H1 (cell line): ENCODE data around the gene RAB7B. TPM values are rescaled to one million over a fixed set of nuclear protein-coding genes. Genes with fewer than 3 reads are reported as not detected.

Experiments used
- CTCF ChIA-PET: fragments of 300-600 bp; sonication (Branson Sonifier 250); formaldehyde crosslinking; loops from one replicate; lab custom pipeline; 2021; ENCODE audit not compliant: partially characterized antibody; lab: Charles Lee
- POLR2A ChIA-PET: fragments of 300-600 bp; sonication (Branson Sonifier 250); formaldehyde crosslinking; loops from one replicate; lab custom pipeline; 2021; ENCODE audit warnings: inconsistent platforms; ENCODE audit not compliant: partially characterized antibody; lab: Charles Lee
- DNase-seq, 2 experiments: peaks; one replicate each; pipeline versions ENCODE4 v3.0.0 to v3.0.0-alpha.2; 2010 to 2022; ENCODE audit warnings: low spot score in 2 of 2, low read depth in 1 of 2, mixed read lengths in 1 of 2
- FAIRE-seq: peaks from 2 replicates; lab custom pipeline; 2011; peaks lifted over from hg19 to GRCh38; lab: Jason Lieb, UNC
- H2AFZ ChIP-seq: 2 replicates; pipeline ENCODE4 v1.8.1; 2012; ENCODE audit warnings: low read length, inconsistent platforms
- H2AK5ac ChIP-seq: 2 replicates; pipeline ENCODE4 v1.6.1; 2013; ENCODE audit warnings: low read depth, low read length
- H2BK120ac ChIP-seq: replicated peaks from 2 replicates; pipeline ENCODE3; 2013; ENCODE audit warnings: low read depth, low read length, inconsistent platforms
- H2BK12ac ChIP-seq: 2 replicates; pipeline ENCODE4 v1.6.1; 2013; ENCODE audit warnings: low read depth, low read length
- H2BK15ac ChIP-seq: 2 replicates; pipeline ENCODE4 v1.6.1; 2013; ENCODE audit warnings: low read length
- H2BK20ac ChIP-seq: 2 replicates; pipeline ENCODE4 v1.6.1; 2013; ENCODE audit warnings: low read length
- H2BK5ac ChIP-seq: 2 replicates; pipeline ENCODE4 v1.6.1; 2013; ENCODE audit warnings: low read depth, low read length
- H3K14ac ChIP-seq: 2 replicates; pipeline ENCODE4 v1.6.1; 2013; ENCODE audit warnings: inconsistent platforms; ENCODE audit not compliant: insufficient read length
- H3K18ac ChIP-seq: 2 replicates; pipeline ENCODE4 v1.6.1; 2013; ENCODE audit warnings: low read length; ENCODE audit errors: extremely low read depth
- H3K23ac ChIP-seq: 2 replicates; pipeline ENCODE4 v1.6.1; 2013; ENCODE audit warnings: inconsistent platforms; ENCODE audit not compliant: insufficient read length
- H3K23me2 ChIP-seq: 2 replicates; pipeline ENCODE4 v1.6.1; 2013; ENCODE audit warnings: low read depth, low read length
- H3K27ac ChIP-seq: 2 replicates; pipeline ENCODE4 v1.6.1; 2011; ENCODE audit warnings: low read depth, low read length, inconsistent platforms
- H3K27me3 ChIP-seq, 4 experiments: replicated peaks in 1 of 4; 1 replicate in 1 of 4; 2 replicates in 3 of 4; pipeline versions ENCODE4 v1.6.1 to v1.8.1; 2011 to 2013; ENCODE audit warnings: low read length in 3 of 4, mild to moderate bottlenecking in 3 of 4, inconsistent platforms in 2 of 4, mixed read lengths in 2 of 4, moderate library complexity in 1 of 4; ENCODE audit not compliant: control insufficient read depth in 3 of 4, insufficient read depth in 3 of 4; ENCODE audit errors: extremely low read depth in 1 of 4
- H3K36me3 ChIP-seq, 4 experiments: 2 replicates each; pipeline versions ENCODE4 v1.6.1 to v1.8.1; 2011 to 2013; ENCODE audit warnings: mild to moderate bottlenecking in 4 of 4, low read length in 3 of 4, moderate library complexity in 2 of 4, control low read depth in 1 of 4, inconsistent platforms in 1 of 4; ENCODE audit not compliant: insufficient read depth in 4 of 4, control insufficient read depth in 2 of 4
- H3K4ac ChIP-seq: replicated peaks from 2 replicates; pipeline ENCODE3; 2013; ENCODE audit warnings: low read length, low read depth, mixed read lengths, inconsistent platforms; ENCODE audit not compliant: insufficient read length
- H3K4me1 ChIP-seq, 4 experiments: replicated peaks in 1 of 4; 1 replicate in 1 of 4; 2 replicates in 3 of 4; pipeline versions ENCODE4 v1.6.1 to v1.8.1; 2011 to 2013; ENCODE audit warnings: low read length in 3 of 4, inconsistent platforms in 2 of 4, mixed read lengths in 1 of 4; ENCODE audit not compliant: insufficient read depth in 4 of 4, control insufficient read depth in 3 of 4
- H3K4me2 ChIP-seq, 2 experiments: 2 replicates each; pipeline versions ENCODE4 v1.6.1 to v1.8.1; 2011 to 2013; ENCODE audit warnings: low read depth in 2 of 2, low read length in 2 of 2, control low read depth in 1 of 2, inconsistent platforms in 1 of 2, mild to moderate bottlenecking in 1 of 2; ENCODE audit not compliant: insufficient read depth in 1 of 2
- H3K4me3 ChIP-seq, 4 experiments: fragments of 200-600, 300-600 bp in 1 of 4; sonication (generic), shearing (Covaris generic), sonication (Bioruptor Twin) in 1 of 4; 2 replicates each; pipeline versions ENCODE4 v1.5.1 to v1.8.1; 2011 to 2016; ENCODE audit warnings: low read length in 4 of 4, low read depth in 3 of 4, control low read depth in 2 of 4, inconsistent platforms in 2 of 4, mild to moderate bottlenecking in 2 of 4, mixed read lengths in 1 of 4, moderate library complexity in 1 of 4; ENCODE audit not compliant: insufficient read depth in 2 of 4; ENCODE audit errors: extremely low read depth in 1 of 4
- H3K56ac ChIP-seq: replicated peaks from 2 replicates; pipeline ENCODE3; 2013; ENCODE audit warnings: low read depth, mild to moderate bottlenecking, mixed read lengths, low read length, inconsistent platforms; ENCODE audit not compliant: insufficient read length
- H3K79me1 ChIP-seq: 2 replicates; pipeline ENCODE4 v1.6.1; 2013; ENCODE audit warnings: low read depth, low read length, control low read depth
- H3K79me2 ChIP-seq, 2 experiments: 2 replicates each; pipeline versions ENCODE4 v1.6.1 to v1.8.1; 2012 to 2013; ENCODE audit warnings: low read length in 2 of 2, mild to moderate bottlenecking in 2 of 2, inconsistent platforms in 1 of 2; ENCODE audit not compliant: insufficient read depth in 2 of 2, control insufficient read depth in 1 of 2
- H3K9ac ChIP-seq, 4 experiments: replicated peaks in 1 of 4; 1 replicate in 1 of 4; 2 replicates in 3 of 4; pipeline versions ENCODE4 v1.6.1 to v1.8.1; 2011 to 2013; ENCODE audit warnings: low read depth in 3 of 4, low read length in 3 of 4, control low read depth in 2 of 4, mild to moderate bottlenecking in 2 of 4, moderate library complexity in 2 of 4, inconsistent platforms in 1 of 4; ENCODE audit errors: extremely low read depth in 1 of 4
- H3K9me3 ChIP-seq, 2 experiments: 2 replicates each; pipeline versions ENCODE4 v1.6.1 to v1.8.1; 2012 to 2013; ENCODE audit warnings: mild to moderate bottlenecking in 2 of 2, moderate library complexity in 2 of 2, control low read depth in 1 of 2, inconsistent platforms in 1 of 2, low read depth in 1 of 2, low read length in 1 of 2, mixed read lengths in 1 of 2; ENCODE audit not compliant: insufficient read depth in 2 of 2
- H4K20me1 ChIP-seq, 2 experiments: replicated peaks in 1 of 2; 2 replicates each; pipeline versions ENCODE3 to v1.8.1; 2011 to 2013; ENCODE audit warnings: inconsistent platforms in 2 of 2, low read length in 2 of 2, mild to moderate bottlenecking in 1 of 2; ENCODE audit not compliant: insufficient read depth in 2 of 2, control insufficient read depth in 1 of 2
- H4K5ac ChIP-seq: 2 replicates; pipeline ENCODE4 v1.6.1; 2013; ENCODE audit warnings: low read length, low read depth, mixed read lengths, inconsistent platforms; ENCODE audit not compliant: insufficient read length
- H4K8ac ChIP-seq: 2 replicates; pipeline ENCODE4 v1.8.0; 2013; ENCODE audit warnings: mild to moderate bottlenecking, moderate library complexity, low read length, inconsistent platforms; ENCODE audit not compliant: insufficient read depth; ENCODE audit errors: extremely low read depth
- H4K91ac ChIP-seq: replicated peaks from 2 replicates; pipeline ENCODE3; 2013; ENCODE audit warnings: low read length, mixed read lengths, inconsistent platforms; ENCODE audit not compliant: insufficient read length
- ATF3 ChIP-seq: IDR thresholded peaks from 2 replicates; pipeline ENCODE4 v1.6.1; 2011; ENCODE audit warnings: low read depth, mild to moderate bottlenecking, low read length; ENCODE audit not compliant: insufficient read depth
- BACH1 ChIP-seq: IDR thresholded peaks from 2 replicates; pipeline ENCODE4 v1.6.1; 2012; ENCODE audit warnings: low read length, improper control_type of control experiment
- BRCA1 ChIP-seq: IDR thresholded peaks from 2 replicates; pipeline ENCODE4 v1.6.1; 2012; ENCODE audit warnings: low read depth, low read length, improper control_type of control experiment
- CBX8 ChIP-seq: fragments of 300-800, 300-1000 bp; sonication (generic); IDR thresholded peaks from 2 replicates; pipeline ENCODE4 v1.7.1; 2016; ENCODE audit warnings: low read depth, low read length, borderline replicate concordance
- JUN ChIP-seq: IDR thresholded peaks from 2 replicates; pipeline ENCODE4 v1.6.1; 2011; ENCODE audit warnings: low read depth, mild to moderate bottlenecking, improper control_type of control experiment, low read length
- NRF1 ChIP-seq: IDR thresholded peaks from 2 replicates; pipeline ENCODE4 v1.6.1; 2011; ENCODE audit warnings: mild to moderate bottlenecking, low read depth, low read length, improper control_type of control experiment
- RBBP5 ChIP-seq: IDR thresholded peaks from 2 replicates; pipeline ENCODE4 v1.7.1; 2012; ENCODE audit warnings: low read depth, mild to moderate bottlenecking, inconsistent platforms, low read length, moderate library complexity, borderline replicate concordance
- WGBS, 2 experiments: shearing (Covaris generic) in 1 of 2; methylation state at CpG; one replicate each; pipeline versions ENCODE4 v1.1.6 to v1.1.7; 2013 to 2015; ENCODE audit warnings: low lambda C conversion rate in 2 of 2, mixed read lengths in 2 of 2, inconsistent platforms in 1 of 2, low coverage in 1 of 2, missing lambda C conversion rate in 1 of 2; ENCODE audit not compliant: insufficient replicate concordance in 2 of 2, insufficient coverage in 1 of 2, insufficient read length in 1 of 2; ENCODE audit errors: extremely low coverage in 1 of 2, missing lambda C conversion rate in 1 of 2; 5-methylcytosine and 5-hydroxymethylcytosine counted together
- polyA plus RNA-seq, 7 experiments: library from polyadenylated mRNA; depleted of rRNA in 3 of 7; stranded (reverse) in 5 of 7; unstranded in 2 of 7; fragments of >200 nt in 5 of 7; fragments of 200-250 nt in 2 of 7; gene quantifications; 1 replicate in 5 of 7; 2 replicates in 1 of 7; 4 replicates in 1 of 7; pipeline versions ENCODE4 v1.2.1 to v1.2.3, GENCODE V29; 2011 to 2013; ENCODE audit warnings: missing spikeins in 2 of 7, mixed read lengths in 2 of 7
- total RNA-seq: library from RNA; stranded (reverse); fragmentation: NEBNext Ultra II Directional; extraction: Animal tissue kit (Norgen Biotek cat#: 25700); gene quantifications from 2 replicates; pipeline ENCODE4 v1.2.1, GENCODE V29; 2021

RAB7B gene
- total and polyA plus RNA-seq, 2 of the 8 experiments (the other 6 are each of a cell fraction or from before 2014, with no cell fraction given), result 0.05 TPM; not detected in 1

DNA sequence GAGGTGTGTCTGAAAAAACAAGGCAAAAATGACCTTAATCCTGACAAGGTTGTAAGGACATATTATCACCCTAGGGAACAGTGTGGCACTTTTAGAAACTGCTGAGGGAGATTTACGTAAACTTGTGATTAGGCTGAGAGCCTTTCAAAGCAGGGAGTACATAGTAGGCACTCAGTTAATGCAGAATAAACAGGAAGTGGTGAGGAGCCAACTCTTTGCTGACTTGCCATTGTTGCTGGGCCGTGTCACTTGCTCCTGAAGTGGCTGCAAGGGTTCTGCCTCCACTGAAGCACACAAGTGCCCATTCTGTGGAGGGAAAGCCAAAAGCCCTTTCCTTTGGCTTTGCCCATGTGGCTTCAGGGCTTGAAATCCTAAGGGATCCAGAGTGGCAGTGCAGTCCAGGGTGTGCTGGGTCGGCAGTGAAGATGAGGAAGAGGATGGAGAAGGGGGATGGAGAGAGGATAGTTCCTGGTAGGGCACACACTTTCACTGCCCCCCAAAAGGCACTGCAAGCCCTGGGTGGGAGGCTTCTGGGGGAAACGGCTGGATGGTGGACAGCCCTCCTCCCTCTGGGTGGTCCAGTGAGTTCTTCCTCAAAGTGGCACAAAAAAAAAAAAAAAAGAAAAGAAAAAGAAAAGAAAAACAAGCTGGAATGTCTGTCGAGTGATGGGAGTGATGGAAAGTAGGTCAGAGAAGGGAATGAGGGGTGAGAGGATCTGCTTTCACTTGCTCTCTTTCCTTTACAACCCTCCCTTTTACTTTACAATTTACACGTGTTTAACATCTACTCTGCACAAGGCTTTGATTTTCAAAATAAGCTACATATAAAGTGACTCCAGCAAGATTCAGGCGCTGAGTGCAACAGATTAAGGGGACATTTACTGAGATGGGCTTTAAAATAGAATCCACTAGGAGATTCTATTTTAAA is 36.1 kb upstream of the RAB7B start:
- no peak overlapping the region for H3K56ac ChIP-seq
- H3K79me2 ChIP-seq, result no peaks in the 10 kb centered on the region
- no peaks in the 10 kb centered on the region for H3K79me1 ChIP-seq
- H3K4me3 ChIP-seq, result no peak overlapping the region
- no peak overlapping the region for H2BK120ac ChIP-seq
- H3K4me1 ChIP-seq, result peaks cover 2 to 9% (median 3%) of the 10 kb centered on the region in 4 experiments; a peak in 5 of 7 replicates
- H3K4me2 ChIP-seq, result no peak overlapping the region
- H3K27me3 ChIP-seq, result no peaks in the 10 kb centered on the region
- H3K23me2 ChIP-seq, result no peaks in the 10 kb centered on the region
- no peak overlapping the region for H3K9ac ChIP-seq
- no peak overlapping the region for H3K23ac ChIP-seq
- no peak overlapping the region for H2BK12ac ChIP-seq
- H3K36me3 ChIP-seq, result no peaks in the 10 kb centered on the region
- no peak for FAIRE-seq
- H2BK20ac ChIP-seq, result no peak overlapping the region; the same call in 1 of the 2 replicates
- peak in 1 of 2 experiments; percentile 41 for DNase-seq
- no peak overlapping the region for H3K14ac ChIP-seq
- WGBS, 2 experiments, result 74% methylated on average over 6 of the region's 7 CpGs; no CpG with 5 or more reads in 1 of the 2 experiments
- H3K27ac ChIP-seq, result no peak overlapping the region
- peak overlapping the region; percentile 49; the same call in 1 of the 2 replicates for H2AFZ ChIP-seq
- H4K5ac ChIP-seq, result no peak overlapping the region
- no peak overlapping the region for H3K18ac ChIP-seq
- no peak overlapping the region for H2BK15ac ChIP-seq
- no peak overlapping the region for H2AK5ac ChIP-seq
- H4K91ac ChIP-seq, result no peak overlapping the region
- ChIA-PET CTCF (interaction anchor here (0.7 to 1.6 kb wide), 7 partner anchors 9 to 67 kb away, joined by 3 to 7 read pairs (median 4); no protein-coding TSS in a partner anchor), POLR2A (no interaction called here)
- no peak overlapping the region for H2BK5ac ChIP-seq
- no peaks in the 10 kb centered on the region for H3K9me3 ChIP-seq
- no peak overlapping the region for H3K4ac ChIP-seq
- no peak overlapping the region; the same call in 1 of the 2 replicates for H4K8ac ChIP-seq
- H4K20me1 ChIP-seq, result no peaks in the 10 kb centered on the region
- no peak for TF ChIP-seq NRF1
- no peak for TF ChIP-seq RBBP5
- no peak for TF ChIP-seq ATF3
- no peak for TF ChIP-seq CBX8
- TF ChIP-seq BRCA1, result no peak
- TF ChIP-seq BACH1, result no peak
- no peak for TF ChIP-seq JUN
